OCI-LY7 (cell line): Measurements from ENCODE around the gene FAM107B. TPM values are rescaled to one million over a fixed set of nuclear protein-coding genes. Genes with fewer than 3 reads are reported as not detected.

Experiments used
- BruUV-seq: library from RNA; stranded (reverse); fragments of 400-500 nt; replicated peaks from 2 replicates; lab custom pipeline; 2021; lab: Mats Ljungman, UMichigan
- CTCF ChIA-PET: fragments of 300-600 bp; sonication (Branson Sonifier 250); formaldehyde crosslinking; loops from one replicate; lab custom pipeline; 2022; ENCODE audit warnings: antibody characterized with exemption; ENCODE audit not compliant: unreplicated experiment; lab: Charles Lee
- POLR2A ChIA-PET: fragments of 300-600 bp; sonication (Branson Sonifier 250); formaldehyde crosslinking; loops from one replicate; lab custom pipeline; 2022; ENCODE audit warnings: antibody characterized with exemption; lab: Charles Lee
- DNase-seq: peaks from one replicate; pipeline ENCODE4 v3.0.0-alpha.2; 2015; ENCODE audit warnings: low spot score
- H2AFZ ChIP-seq: fragments of 200-600 bp; sonication (generic), shearing (Covaris generic); 2 replicates; pipeline ENCODE4 v1.6.1; 2014; ENCODE audit warnings: mild to moderate bottlenecking, antibody characterized with exemption, low read length, moderate library complexity
- H3K27ac ChIP-seq: fragments of 200-600 bp; sonication (generic); 2 replicates; pipeline ENCODE4 v1.5.1; 2014; ENCODE audit warnings: mixed run types, low read depth, mild to moderate bottlenecking, moderate library complexity, low read length, inconsistent platforms; ENCODE audit not compliant: poor library complexity, severe bottlenecking
- H3K36me3 ChIP-seq: fragments of 200-600 bp; sonication (generic); 2 replicates; pipeline ENCODE4 v1.6.1; 2014; ENCODE audit warnings: mild to moderate bottlenecking, antibody characterized with exemption, low read length, moderate library complexity, mixed read lengths; ENCODE audit not compliant: insufficient read depth
- H3K4me1 ChIP-seq: fragments of 200-600 bp; sonication (generic); 2 replicates; pipeline ENCODE4 v1.5.1; 2014; ENCODE audit warnings: mild to moderate bottlenecking, low read length; ENCODE audit not compliant: insufficient read depth, poor library complexity, severe bottlenecking
- H3K4me2 ChIP-seq: fragments of 200-600 bp; sonication (generic); 2 replicates; pipeline ENCODE4 v1.6.1; 2014; ENCODE audit warnings: mild to moderate bottlenecking, low read length
- H3K4me3 ChIP-seq: fragments of 200-600 bp; sonication (generic); 2 replicates; pipeline ENCODE4 v1.5.1; 2014; ENCODE audit warnings: mild to moderate bottlenecking, low read depth, low read length; ENCODE audit not compliant: poor library complexity, severe bottlenecking
- H3K79me2 ChIP-seq: fragments of 200-600 bp; sonication (generic); 2 replicates; pipeline ENCODE4 v1.6.1; 2016; ENCODE audit warnings: low read depth, mild to moderate bottlenecking, low read length, moderate library complexity, mixed read lengths; ENCODE audit not compliant: insufficient read depth
- H3K9me2 ChIP-seq: fragments of 200-600 bp; sonication (generic); 2 replicates; pipeline ENCODE4 v1.6.1; 2016; ENCODE audit warnings: mild to moderate bottlenecking, low read length, mixed read lengths; ENCODE audit not compliant: insufficient read depth
- H3K9me3 ChIP-seq: fragments of 200-600 bp; sonication (generic); 2 replicates; pipeline ENCODE4 v1.6.1; 2014; ENCODE audit warnings: mild to moderate bottlenecking, mixed run types, low read length, mixed read lengths
- H4K20me1 ChIP-seq: fragments of 200-600 bp; sonication (generic); 2 replicates; pipeline ENCODE4 v1.6.1; 2014; ENCODE audit warnings: mild to moderate bottlenecking, antibody characterized with exemption, low read length, moderate library complexity, mixed read lengths; ENCODE audit not compliant: insufficient read depth
- EZH2phosphoT487 ChIP-seq: fragments of 200-600 bp; sonication (generic); IDR thresholded peaks from 2 replicates; pipeline ENCODE4 v1.6.1; 2018; ENCODE audit warnings: low read depth, borderline replicate concordance, mild to moderate bottlenecking, mixed run types, antibody characterized with exemption, low read length, moderate library complexity, mixed read lengths
- intact Hi-C: fragments of 100-400 bp; cut with micrococcal nuclease; formaldehyde crosslinking; loops from one replicate; pipeline ENCODE4 v1.10.0; 2022; ENCODE audit not compliant: unreplicated experiment
- total RNA-seq, 2 experiments: library from RNA; depleted of rRNA in 1 of 2; stranded (reverse); fragments of >200 nt in 1 of 2; shearing (Covaris generic) in 1 of 2; gene quantifications; 2 replicates each; pipeline ENCODE4 v1.2.3, GENCODE V29; 2014 to 2022
- TF ChIP-seq, protein P1 (sequence below): fragments of 200-600 bp; sonication (generic); conservative IDR thresholded peaks from 2 replicates; pipeline ENCODE4 v1.5.1; 2014; ENCODE audit warnings: mild to moderate bottlenecking, antibody characterized with exemption, low read length, moderate library complexity, mixed read lengths

Gene FAM107B
- total RNA-seq, 2 experiments from 2014 or later: 114 to 398 TPM

DNA sequence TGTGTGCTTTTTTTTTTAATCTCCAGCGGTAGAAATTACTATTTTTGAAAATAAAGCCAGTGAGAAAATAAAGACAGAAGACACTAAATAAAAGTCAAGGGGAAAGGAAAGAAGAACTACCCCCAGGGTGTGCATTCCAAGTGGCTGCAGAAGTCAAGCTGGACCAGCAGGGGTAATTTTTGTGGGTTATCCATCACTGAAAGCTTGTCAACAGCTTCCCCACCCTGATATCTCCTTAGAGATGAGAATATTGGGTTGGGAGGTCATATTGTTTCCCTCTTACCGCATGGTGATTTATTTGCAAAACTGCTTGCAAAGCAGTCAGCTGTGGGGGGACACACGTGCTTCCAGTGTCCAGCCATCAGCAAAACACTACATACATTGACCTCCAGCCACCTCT, 46.4 kb downstream of the FAM107B start:
- H3K4me2 ChIP-seq: no peak overlapping the region
- no peaks in the 10 kb centered on the region for H3K9me2 ChIP-seq
- ChIA-PET CTCF (no interaction called here), POLR2A (interaction anchor here (0.7 to 1.0 kb wide), 2 partner anchors 12 kb away, joined by 3 read pairs; no protein-coding TSS in a partner anchor)
- H3K79me2 ChIP-seq: no peaks in the 10 kb centered on the region
- peaks cover 10% of the 10 kb centered on the region for H3K4me1 ChIP-seq
- TF ChIP-seq, protein P1, sequence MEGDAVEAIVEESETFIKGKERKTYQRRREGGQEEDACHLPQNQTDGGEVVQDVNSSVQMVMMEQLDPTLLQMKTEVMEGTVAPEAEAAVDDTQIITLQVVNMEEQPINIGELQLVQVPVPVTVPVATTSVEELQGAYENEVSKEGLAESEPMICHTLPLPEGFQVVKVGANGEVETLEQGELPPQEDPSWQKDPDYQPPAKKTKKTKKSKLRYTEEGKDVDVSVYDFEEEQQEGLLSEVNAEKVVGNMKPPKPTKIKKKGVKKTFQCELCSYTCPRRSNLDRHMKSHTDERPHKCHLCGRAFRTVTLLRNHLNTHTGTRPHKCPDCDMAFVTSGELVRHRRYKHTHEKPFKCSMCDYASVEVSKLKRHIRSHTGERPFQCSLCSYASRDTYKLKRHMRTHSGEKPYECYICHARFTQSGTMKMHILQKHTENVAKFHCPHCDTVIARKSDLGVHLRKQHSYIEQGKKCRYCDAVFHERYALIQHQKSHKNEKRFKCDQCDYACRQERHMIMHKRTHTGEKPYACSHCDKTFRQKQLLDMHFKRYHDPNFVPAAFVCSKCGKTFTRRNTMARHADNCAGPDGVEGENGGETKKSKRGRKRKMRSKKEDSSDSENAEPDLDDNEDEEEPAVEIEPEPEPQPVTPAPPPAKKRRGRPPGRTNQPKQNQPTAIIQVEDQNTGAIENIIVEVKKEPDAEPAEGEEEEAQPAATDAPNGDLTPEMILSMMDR: no peak
- TF ChIP-seq EZH2phosphoT487: no peak
- peaks cover 8% of the 10 kb centered on the region; the same call in 1 of the 2 replicates for H3K9me3 ChIP-seq
- H3K27ac ChIP-seq: no peak overlapping the region
- H3K4me3 ChIP-seq: no peak overlapping the region
- BruUV-seq: no TSS peak
- no peak overlapping the region for H2AFZ ChIP-seq
- H4K20me1 ChIP-seq: no peaks in the 10 kb centered on the region
- peaks cover 5% of the 10 kb centered on the region; the same call in 1 of the 2 replicates for H3K36me3 ChIP-seq
- intact Hi-C loops: no loop called here
- no peak for DNase-seq

DNA sequence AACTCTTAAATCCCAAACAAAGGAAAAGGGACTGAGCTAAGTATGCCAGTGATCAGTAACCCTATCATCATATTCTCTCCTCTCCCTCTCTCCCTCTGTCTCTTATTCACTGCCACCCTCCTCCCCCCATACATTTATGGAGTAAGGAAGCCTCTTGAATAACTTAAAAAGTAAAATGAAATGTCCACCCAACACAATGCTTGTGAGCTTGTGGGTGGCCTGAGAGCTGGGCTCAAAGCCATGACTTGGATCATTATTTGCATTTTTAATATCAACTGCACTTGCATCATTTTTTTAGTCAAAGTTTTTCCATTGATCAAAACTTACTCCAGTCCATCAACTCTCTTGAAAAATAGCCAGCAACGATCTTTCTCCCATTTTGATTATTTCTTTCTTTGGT, 46.8 kb downstream of the FAM107B start:
- no peak for DNase-seq
- BruUV-seq: no TSS peak
- intact Hi-C loops: no loop called here

DNA sequence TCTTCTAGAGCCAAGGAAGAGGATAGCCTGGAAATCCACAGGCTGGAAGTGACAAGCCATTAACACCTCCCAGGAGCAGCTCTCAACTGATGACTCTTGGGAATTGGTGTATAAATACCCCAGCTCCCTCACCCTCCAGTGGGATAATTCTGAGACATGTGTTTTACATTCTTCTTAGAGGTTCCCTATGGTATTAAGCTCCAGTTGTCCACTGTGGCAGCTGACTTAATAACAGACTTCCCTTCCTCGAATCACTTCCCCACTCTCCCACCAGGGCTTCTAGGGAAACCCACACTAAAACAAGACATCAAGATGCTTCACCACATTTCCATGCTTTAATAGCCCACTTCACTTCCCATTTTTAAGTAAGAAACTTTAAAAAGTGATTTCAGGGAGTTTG, 47.2 kb downstream of the FAM107B start:
- intact Hi-C loops: no loop called here
- no TSS peak for BruUV-seq
- peaks cover 5% of the 10 kb centered on the region; the same call in 1 of the 2 replicates for H3K36me3 ChIP-seq
- H3K79me2 ChIP-seq: no peaks in the 10 kb centered on the region
- ChIA-PET CTCF (no interaction called here), POLR2A (interaction anchor here (0.7 kb wide), 2 partner anchors 12 to 26 kb away, joined by 3 to 5 read pairs; no protein-coding TSS in a partner anchor)
- H4K20me1 ChIP-seq: no peaks in the 10 kb centered on the region
- no peaks in the 10 kb centered on the region for H3K9me2 ChIP-seq
- DNase-seq: no peak
- no peak overlapping the region for H3K27ac ChIP-seq
- H3K9me3 ChIP-seq: peaks cover 8% of the 10 kb centered on the region; the same call in 1 of the 2 replicates
- TF ChIP-seq, protein P1: no peak
- no peak for TF ChIP-seq EZH2phosphoT487
- no peak overlapping the region for H3K4me2 ChIP-seq
- peaks cover 18% of the 10 kb centered on the region for H3K4me1 ChIP-seq
- no peak overlapping the region for H2AFZ ChIP-seq
- no peak overlapping the region for H3K4me3 ChIP-seq

More for the DNA sequence above, 46.8 kb downstream of the FAM107B start:
- no peak overlapping the region for H3K4me3 ChIP-seq
- POLR2A ChIA-PET: interaction anchor here (0.7 kb wide), 2 partner anchors 12 to 25 kb away, joined by 3 to 5 read pairs; no protein-coding TSS in a partner anchor
- no peaks in the 10 kb centered on the region for H3K9me2 ChIP-seq
- no peaks in the 10 kb centered on the region for H4K20me1 ChIP-seq
- CTCF ChIA-PET: no interaction called here
- peaks cover 8% of the 10 kb centered on the region; the same call in 1 of the 2 replicates for H3K9me3 ChIP-seq
- H3K4me2 ChIP-seq: no peak overlapping the region
- H3K79me2 ChIP-seq: no peaks in the 10 kb centered on the region
- TF ChIP-seq, protein P1: no peak
- TF ChIP-seq EZH2phosphoT487: no peak
- H3K27ac ChIP-seq: no peak overlapping the region
- H3K36me3 ChIP-seq: peaks cover 5% of the 10 kb centered on the region; the same call in 1 of the 2 replicates
- no peak overlapping the region for H2AFZ ChIP-seq
- H3K4me1 ChIP-seq: peaks cover 15% of the 10 kb centered on the region
